GM19324 (cell line): Measurements from ENCODE around the gene GGT6.

Source experiments
- ATAC-seq: cut with Tn5 transposase; IDR thresholded peaks from one replicate; pipeline ENCODE4 v1.9.1; 2021; ENCODE audit warnings: mild to moderate bottlenecking, moderate library complexity; ENCODE audit not compliant: unreplicated experiment, low FRiP score

Gene GGT6

GRCh38 chr17:4541328-4542002 lies 18.9 kb downstream of the GGT6 start:
- ATAC-seq = no peak

DNA sequence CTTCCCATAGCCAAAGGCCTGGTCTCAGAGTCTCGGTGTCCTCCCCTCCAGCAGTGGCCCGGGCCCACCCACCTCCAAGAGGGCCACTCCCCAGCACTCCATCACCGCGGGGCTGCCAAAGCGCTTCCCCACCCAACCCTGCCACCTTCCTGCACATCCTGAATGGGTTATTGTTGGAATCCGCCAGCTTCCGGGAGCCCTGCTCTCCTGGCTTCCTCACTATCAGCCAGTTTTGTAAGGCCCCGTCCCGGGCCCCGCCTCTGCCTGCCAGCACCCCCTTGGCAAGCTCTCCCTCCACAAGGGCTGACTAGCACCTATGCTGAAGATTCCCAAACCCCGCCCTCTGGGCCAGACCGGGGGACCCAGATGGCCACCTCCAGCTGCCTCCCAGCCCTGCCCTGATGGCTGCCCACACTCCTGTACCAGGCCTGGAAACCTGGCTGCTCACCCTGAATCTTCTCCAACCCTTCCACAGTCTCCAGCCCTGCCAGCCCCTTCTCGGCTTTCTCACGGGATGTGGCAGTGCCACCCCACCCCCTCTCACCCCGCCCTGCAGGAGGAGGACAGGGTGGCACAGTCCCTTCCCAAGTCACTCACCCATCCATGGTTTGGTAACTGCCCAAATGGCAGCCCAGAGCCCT lies 19.6 kb downstream of the GGT6 start:
- no peak for ATAC-seq

DNA sequence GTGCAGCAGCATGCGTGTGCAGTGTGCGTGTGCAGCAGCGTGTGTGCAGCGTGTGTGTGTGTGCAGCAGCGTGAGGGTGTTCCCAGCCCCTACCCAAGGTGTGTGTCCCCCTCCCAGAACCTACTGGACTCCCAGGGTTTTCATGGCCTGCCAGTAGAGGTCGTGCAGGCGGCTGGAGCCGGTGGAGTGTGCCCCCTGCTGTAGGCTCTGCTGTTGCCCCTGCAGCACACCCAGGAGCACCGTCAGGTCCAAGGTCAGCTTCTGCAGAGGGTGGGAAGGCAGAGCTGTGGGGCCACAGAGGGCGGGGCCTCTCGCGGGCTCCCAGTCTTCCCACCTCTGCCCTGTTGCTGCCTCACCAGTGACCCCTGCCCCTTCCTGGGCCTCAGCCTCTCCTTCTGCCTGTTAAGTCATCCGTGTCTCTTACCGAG lies 20.1 kb downstream of the GGT6 start:
- ATAC-seq = no peak

DNA sequence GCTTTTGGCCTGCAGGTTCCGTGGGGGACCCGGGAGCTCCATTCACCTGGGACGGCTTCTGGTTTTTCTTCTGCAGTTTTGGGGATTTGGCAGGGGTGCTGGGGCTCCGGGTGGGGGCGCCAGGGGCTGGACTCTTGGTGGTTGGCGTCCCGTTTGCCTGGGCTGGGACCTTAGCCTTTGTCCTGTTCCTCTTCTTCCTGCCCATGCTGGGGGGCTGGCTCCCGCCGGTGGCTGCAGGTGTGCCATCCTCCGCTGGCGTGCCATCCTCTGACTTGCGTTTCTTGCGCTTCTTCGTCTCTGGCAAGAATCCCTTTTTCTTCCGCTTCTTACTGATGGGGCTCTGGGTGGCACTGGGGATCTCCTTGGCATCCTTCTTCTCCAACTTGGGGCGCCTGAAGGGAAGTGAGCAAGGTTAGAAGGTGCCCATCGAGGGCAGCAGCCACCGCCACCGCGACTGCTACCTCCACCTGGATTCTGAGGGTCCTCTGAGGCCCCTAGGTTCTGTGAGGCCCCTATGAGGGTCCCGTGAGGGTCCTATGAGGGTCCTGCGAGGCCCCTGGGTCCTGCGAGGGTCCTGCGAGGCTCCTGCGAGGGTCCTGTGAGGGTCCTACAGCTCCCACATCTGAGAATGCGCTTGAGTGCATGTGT lies 20.7 kb downstream of the GGT6 start:
- ATAC-seq = no peak

- ATAC-seq = no peak
Measured at GRCh38 chr17:4539025-4539424, 21.4 kb downstream of the GGT6 start.

GRCh38 chr17:4538236-4539002 lies 22.0 kb downstream of the GGT6 start:
- no peak for ATAC-seq

DNA sequence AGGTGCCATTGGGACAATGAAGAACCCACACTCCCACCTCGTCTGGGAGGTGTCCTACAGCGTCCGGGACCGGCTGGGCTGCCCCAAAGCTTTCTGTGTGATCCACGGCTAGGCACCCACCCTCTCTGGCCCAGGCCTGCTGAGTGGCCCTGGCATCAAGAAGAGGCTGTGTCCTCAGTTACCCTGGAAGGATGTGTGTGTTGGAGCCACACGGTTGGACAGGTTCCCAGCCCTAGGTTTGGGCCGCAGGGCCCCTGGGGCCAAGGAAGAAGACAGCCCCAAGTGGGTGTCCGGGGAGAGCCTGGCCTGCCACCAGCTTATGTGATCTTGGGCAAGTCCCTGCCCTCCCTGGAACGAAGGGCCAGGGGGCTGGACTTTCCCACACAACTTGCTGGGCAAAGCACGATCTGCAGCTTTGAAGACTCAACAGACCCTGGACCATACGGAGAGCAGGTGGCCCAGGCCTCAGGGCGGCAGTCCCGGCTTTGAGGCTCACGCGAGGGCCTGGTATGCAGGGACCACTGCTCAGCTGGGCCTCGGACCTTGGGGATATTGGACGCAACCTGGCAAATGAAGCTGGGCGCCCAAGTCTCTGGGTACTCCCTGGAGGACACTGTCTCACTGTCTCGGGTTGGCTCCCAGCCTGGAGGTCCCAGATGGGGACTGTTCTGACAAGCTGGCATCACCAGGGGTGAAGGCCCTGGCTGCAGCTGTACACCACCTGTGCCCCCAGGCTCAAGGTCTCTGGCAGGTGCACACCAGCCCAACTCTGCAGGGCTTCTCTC lies 22.7 kb downstream of the GGT6 start:
- ATAC-seq = no peak

DNA sequence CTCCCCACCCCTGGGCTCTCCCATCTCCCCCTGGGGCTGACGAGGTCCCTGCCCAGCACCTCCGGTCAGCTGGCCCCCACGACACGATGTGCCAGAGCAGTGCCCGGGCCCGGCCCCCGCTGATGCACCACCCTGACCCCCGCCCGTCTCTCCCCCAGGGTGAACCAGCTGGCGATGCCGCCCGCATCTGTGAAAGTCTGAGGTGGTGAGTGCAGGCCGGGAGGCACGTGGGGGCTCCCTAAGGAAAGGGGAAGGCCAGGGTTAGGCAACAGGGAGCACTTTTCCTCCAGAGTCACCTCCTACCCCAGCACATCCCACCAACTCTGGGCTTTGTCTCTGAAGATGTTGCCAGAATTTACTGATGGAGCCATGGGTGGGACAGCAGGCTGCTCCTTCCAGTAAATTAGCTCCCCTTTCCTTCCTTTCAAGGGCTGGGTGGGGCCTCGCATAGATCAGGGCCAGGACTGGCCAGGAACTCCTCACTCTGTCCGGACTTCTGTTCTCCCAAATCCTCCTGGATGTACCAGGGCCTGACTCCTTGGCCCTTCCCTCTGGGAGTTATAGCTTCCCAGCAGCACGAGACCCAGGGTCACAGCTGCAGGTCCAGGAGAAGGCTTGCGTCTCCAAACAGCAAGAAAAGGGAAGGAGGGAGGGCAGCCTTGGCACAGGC lies 23.5 kb downstream of the GGT6 start:
- no peak for ATAC-seq

DNA sequence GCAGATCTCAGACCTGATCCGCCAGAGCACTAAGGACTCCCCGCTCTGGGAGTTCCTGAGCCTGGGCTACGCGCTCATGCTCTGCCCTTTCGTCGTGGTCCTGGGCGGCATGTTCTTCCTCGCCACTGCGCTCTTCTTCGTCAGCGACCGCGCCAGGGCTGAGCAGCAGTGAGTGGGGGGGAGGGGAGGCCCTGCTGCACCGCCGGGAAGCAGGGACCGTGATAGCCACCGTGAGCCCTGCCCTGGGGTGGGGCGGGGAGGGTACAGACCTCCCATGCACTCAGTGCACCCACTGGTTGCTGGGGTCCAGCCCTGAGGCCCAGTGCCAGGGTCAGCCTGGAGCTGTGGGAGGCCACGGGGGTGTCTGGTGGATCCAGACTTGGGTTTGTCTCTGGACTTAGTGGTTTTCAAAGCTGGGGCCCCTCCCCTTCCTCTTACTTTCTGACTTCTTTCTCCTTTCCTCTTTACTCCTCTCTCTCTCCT lies 24.1 kb downstream of the GGT6 start:
- ATAC-seq = no peak

- ATAC-seq = no peak
Measured at GRCh38 chr17:4535667-4536258, 24.6 kb downstream of the GGT6 start.

DNA sequence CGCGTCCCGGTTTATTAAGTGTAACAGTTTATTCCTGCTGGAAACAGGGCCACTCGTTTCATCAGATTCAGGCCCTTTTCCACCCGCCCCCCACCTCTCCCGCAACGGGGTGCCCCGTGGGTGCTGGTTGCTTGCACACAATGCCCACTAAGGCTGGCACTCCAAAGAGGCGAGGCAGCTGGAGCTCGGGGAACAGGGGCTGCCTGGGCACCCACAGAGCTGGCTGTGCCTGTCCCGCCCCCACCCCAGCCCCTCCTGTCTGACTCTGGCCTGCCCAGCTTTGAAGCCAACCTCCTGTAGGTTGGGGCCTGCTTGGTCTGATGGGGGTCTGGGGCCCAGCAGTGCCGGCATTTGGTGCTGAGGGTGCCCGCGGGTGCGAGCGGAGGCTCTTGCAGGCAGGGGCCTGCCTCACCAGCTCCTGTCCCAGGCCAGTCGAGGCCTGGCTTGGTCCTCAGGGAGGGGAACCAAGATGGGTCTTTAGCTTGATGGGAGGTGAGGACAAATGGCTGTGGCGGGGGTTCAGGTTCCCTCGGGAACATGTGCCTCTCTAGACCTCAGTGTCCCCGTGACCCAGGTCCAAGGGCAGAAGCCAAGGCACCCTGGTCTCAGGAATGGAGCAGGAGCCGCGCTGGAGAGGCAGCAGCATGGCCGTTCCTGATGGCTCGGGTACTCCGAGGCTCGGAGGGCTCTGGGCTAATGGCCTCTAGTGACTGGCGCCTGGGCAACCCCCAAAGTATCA lies 25.3 kb downstream of the GGT6 start:
- no peak for ATAC-seq

- no peak for ATAC-seq
Measured at GRCh38 chr17:4534515-4534914, 25.9 kb downstream of the GGT6 start.

DNA sequence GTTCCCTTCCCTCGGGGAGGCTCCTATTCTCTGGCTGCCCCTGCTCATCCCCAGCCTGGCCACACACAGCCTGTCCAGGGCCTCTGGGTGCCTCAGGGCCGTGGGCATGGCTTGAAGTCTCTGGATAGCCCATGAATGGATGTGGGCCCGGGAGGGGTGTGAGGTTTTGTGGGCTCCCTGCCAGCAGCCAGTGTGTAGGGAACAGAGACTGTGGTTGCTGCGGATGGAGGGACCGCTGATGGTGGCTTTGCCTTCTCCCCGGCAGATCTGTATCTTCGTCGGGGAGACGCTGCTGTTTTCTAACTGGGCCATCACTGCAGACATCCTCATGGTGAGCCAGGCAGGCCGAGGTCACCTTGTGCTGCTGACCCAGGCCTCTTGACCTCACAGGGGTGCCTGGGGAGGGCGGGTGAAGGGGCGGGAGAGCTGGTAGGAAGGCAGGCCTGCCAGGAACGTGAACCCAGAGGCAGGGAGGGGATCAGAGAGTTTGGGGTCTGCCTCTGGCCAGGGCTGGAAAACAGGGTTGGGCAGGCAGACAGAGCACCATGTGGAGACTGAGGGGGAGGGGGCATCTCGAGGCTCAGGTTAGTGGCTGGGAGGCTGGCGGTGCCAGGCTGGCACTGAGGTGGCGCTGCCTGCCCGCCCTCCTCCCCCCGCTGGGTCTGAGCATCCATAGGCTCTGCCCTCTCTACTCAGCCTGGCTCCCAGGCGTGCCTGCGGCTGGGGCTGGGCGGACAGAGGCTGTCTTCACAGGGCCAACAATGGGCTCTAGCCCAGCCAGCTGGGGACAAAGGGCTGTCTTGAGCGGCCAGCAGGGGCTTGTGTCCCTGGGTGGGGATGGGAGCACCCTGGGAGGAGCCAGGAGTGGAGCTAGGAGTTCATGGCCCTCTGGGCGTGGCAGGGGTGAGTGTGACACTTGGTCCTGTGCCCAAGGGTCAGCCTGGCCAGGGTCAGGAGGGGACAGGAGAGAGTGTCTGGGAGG lies 26.6 kb downstream of the GGT6 start:
- no peak for ATAC-seq

GRCh38 chr17:4532860-4533522 lies 27.4 kb downstream of the GGT6 start:
- ATAC-seq = no peak

DNA sequence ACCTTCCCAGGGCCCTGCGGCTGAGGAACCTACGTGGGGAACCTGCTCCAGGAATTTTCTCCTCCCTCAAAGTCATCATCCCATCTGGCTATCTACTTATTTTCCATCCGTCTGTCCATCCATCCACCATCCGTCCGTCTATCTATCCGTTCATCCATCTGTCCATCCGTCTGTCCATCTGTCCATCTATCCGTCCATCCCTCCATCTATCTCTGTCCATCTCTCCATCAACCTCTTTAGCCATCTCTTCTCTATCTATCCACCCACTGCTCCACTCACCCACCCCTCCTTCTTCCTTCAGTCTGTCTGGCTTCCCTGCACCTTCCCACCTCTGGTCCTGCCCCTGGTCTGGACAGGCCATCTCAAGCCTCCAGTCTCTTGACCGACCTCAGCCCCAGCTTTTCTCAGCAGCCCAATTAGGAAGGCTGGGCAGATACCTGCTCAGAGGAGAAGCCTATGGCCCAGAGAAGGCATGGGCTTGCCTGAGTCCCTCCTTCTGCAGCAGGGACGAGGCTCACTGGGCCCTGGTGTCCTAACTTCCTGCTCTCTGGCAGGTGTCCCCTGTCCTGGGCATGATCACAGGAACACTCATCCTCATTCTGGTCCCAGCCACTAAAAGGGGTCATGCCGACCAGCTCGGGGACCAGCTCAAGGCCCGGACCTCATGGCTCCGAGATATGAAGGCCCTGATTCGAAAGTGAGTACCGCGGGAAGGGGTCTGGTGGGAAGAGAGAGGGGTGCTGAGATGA lies 28.2 kb downstream of the GGT6 start:
- no peak for ATAC-seq
